Measurements from ENCODE around the gene PDE6H.

- TF ChIP-seq CTCF (conservative IDR thresholded peaks at IDR 0.05; ENCODE audit: low read depth, low read length) (no peak), EZH2phosphoT487 (IDR thresholded peaks at IDR 0.05; ENCODE audit: borderline replicate concordance, low read length) (no peak)
These were observed 16.6 kb upstream of the PDE6H start for GRCh38 chr12:14956024-14956891.

All from PC-3 (cell line).